CD4-positive, alpha-beta T cell treated with Interferon alpha-2 for 1 hour (primary cell): Measurements from ENCODE around the gene UBE4A.

Source experiments
- DNase-seq, 2 donors: peaks; one replicate each; pipeline ENCODE4 v3.0.0-alpha.2; 2020 to 2022

Gene UBE4A, protein sequence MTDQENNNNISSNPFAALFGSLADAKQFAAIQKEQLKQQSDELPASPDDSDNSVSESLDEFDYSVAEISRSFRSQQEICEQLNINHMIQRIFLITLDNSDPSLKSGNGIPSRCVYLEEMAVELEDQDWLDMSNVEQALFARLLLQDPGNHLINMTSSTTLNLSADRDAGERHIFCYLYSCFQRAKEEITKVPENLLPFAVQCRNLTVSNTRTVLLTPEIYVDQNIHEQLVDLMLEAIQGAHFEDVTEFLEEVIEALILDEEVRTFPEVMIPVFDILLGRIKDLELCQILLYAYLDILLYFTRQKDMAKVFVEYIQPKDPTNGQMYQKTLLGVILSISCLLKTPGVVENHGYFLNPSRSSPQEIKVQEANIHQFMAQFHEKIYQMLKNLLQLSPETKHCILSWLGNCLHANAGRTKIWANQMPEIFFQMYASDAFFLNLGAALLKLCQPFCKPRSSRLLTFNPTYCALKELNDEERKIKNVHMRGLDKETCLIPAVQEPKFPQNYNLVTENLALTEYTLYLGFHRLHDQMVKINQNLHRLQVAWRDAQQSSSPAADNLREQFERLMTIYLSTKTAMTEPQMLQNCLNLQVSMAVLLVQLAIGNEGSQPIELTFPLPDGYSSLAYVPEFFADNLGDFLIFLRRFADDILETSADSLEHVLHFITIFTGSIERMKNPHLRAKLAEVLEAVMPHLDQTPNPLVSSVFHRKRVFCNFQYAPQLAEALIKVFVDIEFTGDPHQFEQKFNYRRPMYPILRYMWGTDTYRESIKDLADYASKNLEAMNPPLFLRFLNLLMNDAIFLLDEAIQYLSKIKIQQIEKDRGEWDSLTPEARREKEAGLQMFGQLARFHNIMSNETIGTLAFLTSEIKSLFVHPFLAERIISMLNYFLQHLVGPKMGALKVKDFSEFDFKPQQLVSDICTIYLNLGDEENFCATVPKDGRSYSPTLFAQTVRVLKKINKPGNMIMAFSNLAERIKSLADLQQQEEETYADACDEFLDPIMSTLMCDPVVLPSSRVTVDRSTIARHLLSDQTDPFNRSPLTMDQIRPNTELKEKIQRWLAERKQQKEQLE

DNA sequence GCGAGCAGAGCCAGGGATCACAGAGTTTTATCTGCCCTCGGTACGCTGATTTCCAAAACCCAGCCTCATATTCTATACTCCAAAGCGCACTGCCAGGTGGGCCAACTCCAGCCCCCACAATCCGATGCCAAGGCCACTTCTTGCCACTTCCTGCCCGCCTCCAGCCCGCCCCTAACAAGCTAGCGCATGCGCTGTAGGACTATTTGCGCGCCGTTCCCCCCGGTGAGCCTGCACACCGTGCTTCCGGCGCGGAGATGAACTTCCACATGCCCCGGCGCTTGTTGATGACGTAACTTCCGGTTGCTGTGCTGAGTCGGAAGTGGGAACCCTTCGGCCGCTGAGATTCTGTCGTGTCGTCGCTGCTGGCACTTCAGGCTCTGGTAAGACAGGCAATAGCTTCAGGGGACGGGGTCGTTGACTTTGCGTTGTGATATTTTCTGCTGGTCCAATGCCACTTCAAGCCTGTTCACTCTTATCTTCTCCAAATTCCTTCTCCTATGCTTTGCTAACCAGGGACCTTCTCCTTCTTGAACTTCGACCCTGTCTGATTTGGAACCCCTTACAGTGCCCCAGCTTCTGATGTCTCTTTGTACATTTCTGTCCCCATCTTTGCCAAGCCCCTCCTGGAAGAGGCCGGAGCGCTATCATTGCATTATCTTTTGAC lies at the start of gene UBE4A:
TSS of gene UBE4A (plus strand) at position 306 of the 664 bp plus-strand sequence. CDS start 5,481 bp downstream, outside the sequence.
- DNase-seq: peak; percentile 97 to 98

DNA sequence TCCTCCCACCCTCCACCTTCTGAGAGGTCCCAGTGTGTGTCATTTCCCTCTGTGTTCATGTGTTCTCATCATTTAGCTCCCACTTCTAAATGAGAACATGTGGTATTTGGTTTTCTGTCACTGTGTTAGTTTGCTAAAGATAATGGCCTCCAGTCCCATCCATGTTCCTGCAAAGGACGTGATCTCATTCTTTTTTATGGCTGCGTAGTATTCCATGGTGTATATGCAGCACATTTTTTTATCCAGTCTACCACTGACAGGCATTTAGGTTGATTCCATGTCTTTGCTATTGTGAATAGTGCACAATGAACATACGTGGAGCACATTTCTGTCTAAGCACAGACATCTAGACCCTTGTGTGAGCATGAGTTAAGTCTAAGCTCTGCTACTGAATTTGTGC lies 49.1 kb upstream of the UBE4A start:
- no peak for DNase-seq

DNA sequence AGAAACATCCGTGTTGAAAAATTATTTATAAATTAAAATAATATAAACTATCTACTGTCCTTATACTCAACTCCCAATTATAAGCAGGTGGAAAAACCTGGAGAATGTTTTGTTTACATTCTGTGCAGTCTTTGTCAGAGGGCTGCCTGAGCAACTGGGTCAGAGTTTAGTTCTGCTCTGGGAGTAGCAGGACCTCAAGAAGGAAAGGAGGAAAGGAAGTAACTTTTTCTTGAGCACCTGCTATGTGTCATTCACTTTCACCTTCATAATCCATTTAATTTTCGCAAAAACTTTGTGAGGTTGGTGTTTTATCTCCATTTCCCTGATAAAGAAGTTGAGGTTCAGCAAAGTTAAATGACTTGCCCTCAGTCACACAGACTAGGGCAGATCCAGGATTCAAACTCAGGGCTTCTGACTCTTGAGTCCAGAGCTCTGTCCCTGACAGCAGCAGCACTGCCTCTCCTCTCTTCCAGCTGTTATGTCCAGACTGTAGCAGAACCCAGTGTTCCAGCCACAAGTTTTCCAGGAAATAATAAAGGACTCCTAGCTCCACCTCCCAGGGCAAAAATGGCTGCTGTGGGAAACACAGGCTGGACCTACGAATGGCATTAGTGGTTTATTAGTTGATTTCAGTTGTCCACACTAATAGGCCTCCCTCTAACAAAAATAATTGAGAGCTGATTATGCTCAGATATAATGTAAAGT lies 48.5 kb upstream of the UBE4A start:
- DNase-seq: no peak

DNA sequence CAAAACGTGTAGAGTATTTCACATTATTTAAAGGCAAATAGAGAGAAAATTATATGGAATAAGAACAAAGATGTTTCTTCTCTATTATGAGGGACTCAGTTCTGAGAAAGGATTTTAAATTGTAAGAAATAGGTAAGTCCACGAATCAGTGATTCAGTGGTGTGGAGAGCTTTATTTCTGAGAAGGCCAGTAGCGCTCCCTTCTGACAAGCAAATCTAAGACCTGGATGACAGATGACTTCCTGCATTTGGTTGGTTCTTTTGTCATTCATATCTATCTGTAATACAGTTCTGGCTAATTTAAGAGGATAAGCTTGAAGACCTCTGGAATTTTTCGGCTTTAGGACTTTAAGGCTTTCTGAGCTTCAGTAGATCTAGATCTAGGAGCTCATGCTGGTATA lies 47.9 kb upstream of the UBE4A start:
- peak in 1 of 2 donors; percentile 49 for DNase-seq

DNA sequence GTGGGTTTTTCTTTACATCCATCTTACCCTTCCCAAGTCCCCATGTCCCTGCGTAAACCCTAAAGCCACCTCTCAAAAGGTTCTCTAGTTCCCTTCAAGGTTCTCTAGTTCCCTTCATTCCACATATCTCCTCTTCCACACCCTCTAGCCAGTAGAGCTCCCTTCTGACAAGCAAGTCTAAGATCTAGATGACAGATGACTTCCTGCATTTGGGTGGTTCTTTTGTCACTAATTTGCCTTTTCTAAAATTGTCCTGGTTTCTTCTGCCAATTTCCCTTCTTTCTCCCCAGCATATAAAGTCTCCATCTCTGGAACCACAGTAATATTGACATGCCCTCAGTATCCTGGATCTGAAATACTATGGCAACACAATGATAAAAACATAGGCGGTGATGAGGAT lies 47.1 kb upstream of the UBE4A start:
- no peak for DNase-seq

DNA sequence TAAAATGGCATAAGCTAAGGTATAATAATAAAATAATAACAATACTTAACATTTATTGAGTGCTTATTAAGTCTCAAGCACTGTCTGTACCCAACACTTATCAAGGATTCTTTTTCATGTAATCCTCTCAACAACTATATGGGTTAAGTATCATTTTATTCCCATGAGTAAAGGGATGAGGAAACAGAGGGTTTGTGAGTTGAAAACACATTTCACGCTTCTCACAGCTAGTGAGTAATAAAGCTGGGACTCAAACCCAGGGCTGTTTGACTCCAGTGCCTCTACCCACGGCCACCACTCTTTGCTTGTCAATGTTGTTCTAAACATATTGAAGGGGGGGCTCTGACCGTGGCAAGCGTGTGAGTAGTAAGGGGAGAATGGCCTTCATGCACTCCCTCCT lies 46.2 kb upstream of the UBE4A start:
- no peak for DNase-seq

DNA sequence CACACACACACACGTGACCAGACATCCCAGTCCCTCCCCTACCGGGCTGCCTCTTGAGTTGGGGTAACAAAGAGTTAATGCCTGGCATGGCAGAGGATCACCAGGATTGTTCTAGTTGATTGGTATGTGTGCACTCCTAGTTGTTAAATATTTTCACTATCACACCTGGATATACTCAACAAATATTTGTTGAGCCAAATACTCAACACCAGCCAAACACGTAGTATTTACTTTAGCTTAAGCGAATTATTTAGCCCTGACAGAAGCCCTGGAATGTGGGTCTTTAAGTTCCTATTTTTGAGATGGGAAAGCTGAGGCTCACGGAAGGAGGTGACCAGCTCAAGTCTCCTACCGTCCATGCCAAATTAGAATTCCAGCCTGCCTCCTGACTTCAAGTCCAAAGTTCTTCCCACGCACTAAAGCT lies 44.4 kb upstream of the UBE4A start:
- no peak for DNase-seq

DNA sequence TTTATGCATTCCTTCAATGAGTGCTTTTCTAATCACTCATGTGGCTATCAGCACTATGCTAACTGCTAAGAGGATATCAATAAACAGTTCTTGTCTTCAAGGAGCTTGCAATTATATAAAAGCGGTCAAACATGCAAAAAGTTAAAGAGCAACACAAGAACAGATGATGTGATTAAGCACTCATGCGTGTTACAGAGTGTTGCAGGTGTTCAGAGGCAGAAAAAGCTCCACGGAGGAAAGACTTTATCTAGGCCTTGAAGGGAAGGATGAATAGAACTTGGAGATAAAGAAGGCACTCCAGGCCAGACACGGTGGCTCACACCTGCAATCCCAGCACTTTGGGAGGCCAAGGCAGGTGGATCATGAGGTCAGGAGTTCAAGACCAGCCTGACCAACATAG lies 41.3 kb upstream of the UBE4A start:
- DNase-seq: no peak

DNA sequence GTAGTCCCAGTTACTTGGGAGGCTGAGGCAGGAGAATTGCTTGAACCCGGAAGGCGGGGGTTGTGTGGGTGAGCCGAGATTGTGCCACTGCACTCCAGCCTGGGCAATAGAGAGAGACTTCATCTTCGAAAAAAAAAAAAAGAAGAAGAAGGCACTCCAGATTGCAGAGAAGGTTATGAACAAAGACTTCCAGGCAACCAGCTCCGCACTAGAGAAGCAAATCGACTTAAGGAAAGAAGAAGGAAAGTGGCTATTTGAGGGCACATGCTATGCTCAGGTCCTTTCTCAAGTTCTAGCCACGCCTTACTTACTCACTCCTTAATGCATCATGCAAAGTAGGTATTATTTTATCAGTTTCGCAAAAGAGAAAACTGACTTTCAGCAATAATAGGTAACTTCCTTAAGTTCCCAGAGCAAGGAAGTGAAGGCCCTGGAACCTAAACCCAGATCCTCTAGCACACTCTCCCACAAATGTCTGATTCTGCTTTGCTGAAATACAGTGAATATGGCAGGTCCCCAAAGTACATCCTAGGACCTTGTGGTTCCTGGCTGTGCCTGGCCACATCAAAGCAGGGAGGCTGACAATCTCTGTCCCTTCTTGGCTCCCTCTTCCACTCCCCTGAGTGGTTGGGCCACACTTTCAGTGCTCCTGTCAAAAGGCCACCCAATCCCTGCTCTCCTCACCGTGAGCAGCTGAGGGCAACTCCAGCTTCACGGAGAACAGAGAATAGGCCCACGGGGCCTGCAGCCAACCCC lies 40.6 kb upstream of the UBE4A start:
- no peak for DNase-seq

DNA sequence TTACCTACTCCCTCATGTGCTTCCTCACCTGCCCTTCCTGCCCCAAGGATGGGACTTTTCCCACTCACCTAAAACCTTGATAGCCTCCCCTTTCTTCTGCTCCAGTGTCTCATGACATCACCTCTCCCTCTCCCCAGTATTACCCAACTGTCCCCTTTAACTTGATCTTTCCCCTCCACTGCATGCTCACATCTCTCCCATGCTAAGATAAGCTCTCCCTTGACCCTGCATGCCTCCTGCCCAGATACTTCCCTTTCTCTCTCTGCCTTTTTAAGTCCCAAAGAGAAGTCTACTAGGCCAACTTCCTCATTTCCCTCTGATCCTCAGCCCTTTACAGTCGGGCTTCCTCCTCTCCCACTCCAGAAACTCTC lies 40.1 kb upstream of the UBE4A start:
- no peak for DNase-seq

DNA sequence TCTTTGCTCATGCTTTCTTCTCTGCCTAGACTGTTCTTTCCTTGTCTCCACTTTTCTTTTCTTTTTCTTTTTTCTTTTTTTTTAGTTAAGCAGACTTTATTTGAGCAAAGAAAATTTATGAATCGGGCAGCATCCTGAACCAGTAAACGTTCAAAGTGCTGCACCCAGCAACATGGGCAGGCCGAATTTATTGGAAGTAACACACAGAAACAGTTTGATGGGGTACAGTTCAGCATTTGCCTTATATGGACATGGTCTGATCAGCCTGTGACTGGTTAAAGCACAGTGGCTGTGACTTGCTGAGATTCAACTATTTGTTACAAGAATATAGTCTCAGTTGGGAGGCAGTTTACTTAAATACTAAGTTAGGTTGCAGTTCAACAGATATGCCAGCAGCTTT lies 38.9 kb upstream of the UBE4A start:
- no peak for DNase-seq

DNA sequence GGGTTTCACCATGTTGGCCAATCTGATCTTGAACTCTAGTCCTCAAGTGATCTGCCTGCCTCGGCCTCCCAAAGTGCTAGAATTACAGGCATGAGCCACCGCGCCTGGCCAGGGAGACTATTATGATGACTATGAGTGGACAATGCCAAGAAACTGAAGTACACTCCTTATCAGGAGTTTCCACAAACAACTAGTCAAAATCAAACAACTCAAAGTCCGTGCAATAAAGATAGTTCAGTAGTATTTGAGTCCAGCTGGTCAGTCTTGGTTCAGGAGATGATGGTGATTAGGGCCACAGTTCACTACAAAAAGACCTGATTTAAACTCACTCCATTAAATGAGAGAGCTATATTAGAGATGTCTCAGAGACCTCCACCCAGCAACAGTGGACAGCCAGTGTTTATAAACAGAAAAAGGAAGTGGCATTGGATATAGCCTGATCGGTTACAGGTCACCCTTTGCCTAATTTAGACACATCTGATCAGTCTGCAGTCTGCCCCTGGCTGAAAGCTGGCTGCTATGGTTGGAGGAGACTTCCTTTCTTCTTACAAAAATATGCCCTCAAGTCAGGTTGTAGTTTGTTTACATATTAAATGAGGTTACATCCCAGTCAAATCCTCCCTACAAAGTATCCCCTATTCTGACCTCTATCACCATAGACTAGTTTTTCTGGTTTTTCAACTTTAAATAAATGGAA lies 37.9 kb upstream of the UBE4A start:
- no peak for DNase-seq

DNA sequence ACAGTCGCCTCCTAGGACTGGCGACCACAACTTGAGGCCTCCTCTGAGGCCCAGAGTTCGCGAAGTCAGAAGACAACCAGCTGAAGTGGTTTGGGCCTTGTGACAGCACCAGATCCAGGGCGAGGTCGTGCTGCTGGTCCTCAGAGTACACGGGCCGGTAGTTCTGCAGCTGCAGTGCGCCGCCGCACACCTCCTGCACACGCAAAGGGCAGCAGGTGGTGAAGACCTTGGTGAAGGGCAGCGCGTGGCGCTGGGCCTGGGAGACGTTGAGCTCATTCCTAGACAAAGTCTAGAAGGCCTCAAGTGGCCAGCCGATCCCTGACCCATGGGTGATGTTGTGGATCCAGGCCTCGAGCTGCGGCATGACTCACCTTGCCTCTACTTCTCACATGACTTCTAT lies 36.7 kb upstream of the UBE4A start:
- no peak for DNase-seq

DNA sequence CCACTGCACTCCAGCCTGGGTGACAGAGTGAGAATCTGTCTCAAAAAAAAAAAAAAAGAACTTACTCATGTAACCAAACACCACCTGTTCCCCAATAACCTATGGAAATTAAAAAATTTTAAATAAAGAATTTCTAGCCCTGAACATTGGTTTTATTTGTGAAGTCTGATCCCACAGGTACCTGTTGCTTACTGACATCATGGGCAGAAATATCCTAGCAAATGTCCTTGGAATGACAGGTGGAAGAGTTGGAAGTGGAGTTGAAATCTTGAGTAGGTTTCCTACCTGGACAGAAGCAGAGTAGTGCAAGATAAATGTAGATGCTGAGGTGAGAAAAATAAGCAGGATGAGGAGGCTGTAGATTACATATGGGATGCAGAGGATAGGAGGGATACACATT lies 34.1 kb upstream of the UBE4A start:
- no peak for DNase-seq

DNA sequence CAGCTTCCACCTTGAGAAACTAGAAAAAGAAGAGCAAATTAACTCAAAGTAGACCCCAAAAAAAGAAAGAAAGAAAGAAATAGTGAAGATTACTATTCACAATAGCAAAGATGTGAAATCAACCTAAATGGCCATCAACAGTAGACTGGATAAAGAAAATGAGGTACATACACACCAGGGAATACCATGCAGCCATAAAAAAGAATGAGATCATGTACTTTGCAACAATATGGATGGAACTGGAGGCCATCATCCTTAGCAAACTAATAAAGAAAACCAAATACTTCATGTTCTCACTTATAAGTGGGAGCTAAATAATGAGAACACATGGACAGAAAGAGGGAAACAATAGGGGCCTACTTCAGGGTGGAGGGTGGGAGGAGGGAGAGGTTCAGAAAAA lies 30.7 kb upstream of the UBE4A start:
- DNase-seq: no peak

DNA sequence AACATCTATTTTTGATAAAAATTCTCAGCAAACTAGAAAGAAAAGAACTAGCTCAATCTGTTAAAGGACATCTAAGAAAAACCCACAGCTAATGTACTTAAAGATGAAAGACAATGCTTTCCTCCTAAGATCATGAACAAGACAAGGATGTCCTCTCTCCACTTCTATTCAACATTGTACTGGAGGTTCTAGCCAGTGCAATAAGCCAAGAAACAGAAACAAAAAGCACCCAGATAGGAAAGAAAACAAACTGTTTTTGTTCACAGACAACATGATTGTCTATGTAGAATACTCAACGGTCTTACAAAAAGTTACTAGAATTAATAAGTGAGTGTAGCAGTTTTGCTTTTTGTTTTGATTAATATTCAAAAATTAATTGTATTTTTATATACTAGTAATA lies 24.7 kb upstream of the UBE4A start:
- DNase-seq: peak in 1 of 2 donors; percentile 61

DNA sequence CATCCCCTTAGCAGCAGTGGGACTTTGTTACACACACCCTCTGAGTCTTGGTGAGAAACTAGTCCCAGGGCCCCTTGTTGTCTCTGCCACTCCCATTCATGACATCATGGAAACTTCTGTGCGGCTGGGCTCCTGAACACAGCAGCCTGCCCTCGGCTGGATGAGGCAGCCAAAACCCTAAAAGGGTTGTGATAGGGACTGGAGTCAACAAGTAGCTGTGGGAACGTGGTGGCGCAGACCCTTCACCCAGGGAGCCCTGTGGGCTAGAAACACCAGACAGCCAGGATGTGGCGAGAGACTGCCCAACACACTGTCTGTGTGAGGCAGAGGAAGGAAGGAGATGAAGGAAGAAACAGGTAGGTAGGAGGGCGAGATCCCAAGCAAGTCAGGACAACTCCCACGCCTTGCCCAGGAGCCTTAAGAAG lies 20.8 kb upstream of the UBE4A start:
- peak; percentile 83 to 92 for DNase-seq

DNA sequence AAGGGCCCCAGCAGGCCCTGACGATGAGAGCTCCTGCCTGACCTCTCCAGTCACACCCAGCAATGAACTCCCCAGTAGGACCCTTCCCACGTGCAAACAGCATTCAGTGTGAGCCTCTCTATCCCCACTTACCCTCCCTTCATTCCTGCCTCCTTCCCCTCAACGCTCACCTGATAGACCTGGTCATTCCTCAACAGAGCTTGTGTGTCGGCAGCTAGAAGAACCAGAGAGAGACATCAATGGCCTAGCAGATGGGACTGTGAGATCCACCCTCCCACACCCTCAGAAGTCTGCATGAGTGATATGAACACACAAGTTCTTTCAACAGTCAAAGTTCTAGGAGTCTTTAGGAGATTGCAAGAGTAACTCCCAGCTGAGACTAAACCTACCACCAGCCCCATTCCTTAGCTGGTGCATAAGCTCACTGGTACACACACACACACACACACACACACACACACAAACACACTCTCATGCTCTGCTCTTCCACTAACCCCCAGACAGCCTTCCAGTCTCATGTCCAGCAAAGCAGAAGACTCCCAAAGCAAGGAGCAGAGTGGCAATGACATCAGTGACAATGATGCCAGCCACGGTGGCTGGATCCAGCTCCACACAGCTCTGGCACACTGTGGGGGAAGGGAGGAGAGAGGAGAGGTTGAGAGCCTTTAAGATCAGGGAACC lies 20.0 kb upstream of the UBE4A start:
- DNase-seq: peak in 1 of 2 donors; percentile 45

DNA sequence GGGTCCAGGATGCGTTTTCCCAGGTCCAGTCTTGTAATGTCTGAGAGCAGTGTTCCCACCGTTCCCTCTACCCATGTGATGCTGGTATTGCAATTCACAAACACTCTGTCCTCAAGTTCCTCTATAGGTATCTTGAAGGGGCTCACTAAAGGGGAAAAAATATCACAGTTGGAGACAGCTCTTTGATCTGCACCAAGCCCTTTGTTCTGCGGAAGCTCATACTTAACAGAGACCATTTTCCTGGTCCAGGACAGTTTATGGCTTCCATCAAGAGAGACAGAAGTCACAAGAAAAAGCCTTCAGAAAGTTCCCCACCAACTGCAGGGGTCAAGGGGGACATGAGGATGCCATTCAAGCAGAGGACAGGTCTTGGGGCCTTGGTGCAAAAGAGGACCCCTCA lies 19.0 kb upstream of the UBE4A start:
- DNase-seq: peak in 1 of 2 donors; percentile 29

DNA sequence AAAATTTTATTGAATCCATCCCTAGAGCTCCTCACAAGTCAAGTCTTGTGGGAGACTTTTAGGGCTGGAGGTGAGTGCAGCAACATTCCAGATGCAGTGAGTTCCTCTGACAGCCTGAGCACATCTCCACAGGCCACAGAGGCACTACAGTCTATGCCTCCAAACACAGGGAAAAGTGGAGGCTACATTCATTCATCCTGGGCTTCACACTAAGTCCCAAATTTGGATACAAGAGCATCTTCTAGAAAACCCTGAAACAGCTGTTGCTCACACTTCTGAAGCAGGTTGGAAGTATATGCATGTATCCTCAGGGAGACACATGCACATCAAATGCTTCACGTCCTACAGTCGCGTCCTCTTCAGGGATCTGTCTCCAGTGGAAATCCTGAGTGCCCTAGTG lies 18.1 kb upstream of the UBE4A start:
- no peak for DNase-seq
